Activated effector memory CD4-positive, alpha-beta T cell treated with Interleukin-2 at 50 U/mL for 16 hours (primary cell): ENCODE data around the gene TENT4A.

Source experiments
- DNase-seq: peaks from one replicate; pipeline ENCODE4 v3.0.0-alpha.2; 2020

TENT4A gene

DNA sequence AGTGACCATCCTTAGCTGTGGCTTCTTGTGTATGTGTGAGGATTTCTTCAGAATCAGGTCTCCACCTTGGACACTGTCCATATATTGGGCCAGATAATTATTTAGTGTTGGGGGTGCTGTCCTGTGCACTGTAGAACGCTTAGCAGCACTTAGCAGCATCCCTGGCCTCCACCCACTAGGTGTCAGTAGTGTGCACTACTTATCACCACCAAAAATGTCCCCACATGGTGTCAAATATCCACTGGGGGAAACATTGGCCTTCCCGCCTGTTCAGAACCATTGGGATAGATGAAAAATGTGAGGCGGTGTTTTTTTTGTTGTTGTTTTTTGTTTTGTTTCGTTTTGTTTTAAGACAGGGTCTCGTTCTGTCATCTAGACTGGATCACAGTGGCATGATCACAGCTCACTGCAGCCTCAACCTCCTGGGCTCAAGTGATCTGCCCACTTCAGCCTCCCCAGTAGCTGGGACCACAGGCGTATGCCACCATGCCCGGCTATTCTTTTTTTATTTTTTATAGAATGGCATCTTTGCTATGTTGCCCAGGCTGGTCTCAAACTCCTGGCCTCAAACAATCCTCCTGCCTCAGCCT is 67.7 kb downstream of the TENT4A start:
- DNase-seq, result no peak

DNA sequence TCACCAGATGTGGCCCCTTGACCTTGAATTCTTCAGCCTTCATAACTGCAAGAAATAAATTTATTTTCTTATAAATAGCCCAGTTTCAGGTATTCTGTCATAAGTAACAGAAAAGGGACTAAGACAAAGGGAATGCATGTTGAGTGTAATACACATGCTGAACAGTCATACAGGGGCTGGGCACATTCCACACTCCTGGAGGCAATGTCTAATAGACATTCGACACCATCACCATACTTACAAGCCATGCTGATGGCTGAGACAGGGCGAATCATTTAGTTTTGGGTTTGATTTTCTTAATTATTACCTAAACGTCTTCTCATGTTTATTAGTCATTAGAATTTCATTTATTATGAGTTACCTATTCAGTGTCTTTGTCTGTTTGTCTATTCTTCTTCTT is 68.5 kb downstream of the TENT4A start:
- no peak for DNase-seq

DNA sequence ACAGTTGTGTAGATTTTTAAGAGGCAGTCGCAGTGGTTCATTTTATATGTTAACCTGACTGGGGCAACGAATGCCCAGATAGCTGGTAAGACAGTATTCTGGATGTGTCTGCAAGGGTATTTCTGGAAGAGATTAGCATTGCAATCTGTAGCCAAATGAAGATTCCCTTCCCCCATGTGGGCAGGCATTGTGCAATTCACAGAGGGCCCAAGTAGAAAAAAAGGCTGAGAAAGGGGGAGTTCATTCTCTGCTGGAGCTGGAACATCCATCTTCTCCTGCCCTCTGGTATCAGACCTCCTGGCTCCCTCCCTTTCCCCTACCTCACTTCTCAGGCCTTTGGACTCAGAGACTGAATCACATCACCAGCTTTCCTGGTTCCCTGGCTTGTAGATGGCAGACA is 70.6 kb downstream of the TENT4A start:
- DNase-seq, result no peak

DNA sequence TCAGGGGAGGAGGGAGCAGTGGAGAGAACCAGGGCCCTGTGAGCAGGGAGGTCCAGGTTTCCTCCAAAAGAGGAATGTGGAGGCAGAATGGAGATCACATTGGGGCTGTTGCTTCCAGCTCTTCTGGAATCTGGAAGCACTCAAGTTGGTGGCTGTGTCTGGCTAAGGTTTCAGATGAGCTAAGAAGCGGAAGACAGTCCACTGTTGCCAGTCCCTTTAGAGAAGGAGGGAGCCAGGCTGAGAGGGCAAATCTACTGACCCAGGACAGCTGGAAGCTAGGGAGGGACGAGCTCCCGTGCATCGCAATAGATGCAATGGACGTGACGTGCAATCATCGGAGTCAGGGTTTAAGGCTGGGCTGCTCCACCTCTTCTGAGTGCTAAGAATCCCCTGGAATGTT is 71.2 kb downstream of the TENT4A start:
- no peak for DNase-seq

DNA sequence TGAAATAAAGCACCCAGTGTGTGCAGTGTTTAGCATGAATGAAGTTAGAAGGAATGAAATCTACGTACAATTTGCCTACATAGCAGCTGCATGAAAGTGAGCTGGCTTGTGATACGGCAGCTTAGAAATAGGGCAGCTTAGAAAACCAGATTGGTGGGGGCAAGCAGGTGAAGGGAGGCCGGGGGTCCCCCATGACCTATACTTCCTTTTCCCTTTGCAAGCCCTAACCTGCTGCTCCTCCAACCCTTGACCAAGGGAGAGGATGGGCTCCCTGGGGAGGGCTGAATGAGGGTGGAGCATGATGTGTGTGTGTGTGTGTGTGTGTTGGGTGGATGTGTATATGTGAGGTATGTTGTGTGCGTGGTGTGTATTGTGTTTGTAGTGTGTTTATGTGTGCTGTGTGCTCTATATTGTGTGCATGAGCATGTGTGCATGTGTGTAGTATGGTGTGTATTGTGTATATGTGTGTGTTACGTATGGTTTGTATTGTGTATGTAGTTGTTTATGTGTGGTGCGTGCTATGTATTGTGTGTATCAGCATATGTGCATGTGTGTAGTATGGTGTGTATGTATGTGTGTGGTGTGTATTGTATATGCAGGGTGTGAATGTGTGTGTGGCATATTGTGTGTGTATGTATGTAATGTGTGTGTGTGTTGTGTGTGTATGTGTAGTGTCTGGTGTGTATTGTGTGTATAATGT is 72.1 kb downstream of the TENT4A start:
- DNase-seq, result no peak

DNA sequence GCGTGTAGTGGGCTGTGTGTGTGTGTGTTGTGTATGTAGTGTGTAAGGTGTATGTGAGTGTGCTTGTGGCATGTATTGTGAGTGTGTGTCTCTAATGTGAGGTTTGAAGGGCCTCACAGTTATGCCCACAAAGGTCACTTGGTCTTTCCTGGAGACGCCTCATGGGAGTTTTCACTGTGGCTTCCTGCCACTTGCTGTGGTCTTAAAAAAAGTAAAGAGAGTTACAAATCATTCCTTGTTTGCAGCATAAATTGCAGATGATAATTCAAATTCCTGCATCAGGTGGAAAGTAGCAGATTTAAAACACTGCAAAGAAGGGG is 72.6 kb downstream of the TENT4A start:
- no peak for DNase-seq

DNA sequence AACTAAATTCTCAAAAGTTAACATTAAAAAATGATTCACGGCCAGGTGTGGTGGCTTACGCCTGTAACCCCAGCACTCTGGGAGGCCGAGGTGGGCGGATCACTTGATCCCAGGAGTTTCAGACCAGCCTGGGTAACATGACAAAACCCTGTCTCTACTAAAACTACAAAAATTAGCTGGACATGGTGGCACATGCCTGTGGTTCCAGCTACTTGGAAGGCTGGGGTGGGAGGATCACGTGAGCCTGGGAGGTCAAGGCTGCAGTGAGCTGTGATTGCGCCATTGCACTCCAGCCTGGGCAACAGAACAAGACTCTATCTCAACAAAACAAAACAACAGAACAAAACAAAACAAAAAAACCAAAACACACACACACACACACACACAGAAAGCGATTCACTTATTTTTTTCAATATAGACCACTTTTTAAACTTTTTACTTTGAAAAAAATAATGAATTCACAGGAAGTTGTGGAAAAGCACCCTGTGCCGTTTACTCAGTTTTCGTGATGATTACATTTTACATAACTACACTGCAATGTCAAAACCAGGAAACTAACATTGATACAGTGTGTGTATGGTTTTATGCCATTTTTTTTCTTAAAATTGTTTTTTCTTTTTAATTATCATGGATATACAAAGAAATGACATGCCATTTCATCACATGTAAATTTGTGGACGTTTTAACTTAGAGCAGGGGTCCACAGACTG is 73.7 kb downstream of the TENT4A start:
- no peak for DNase-seq

DNA sequence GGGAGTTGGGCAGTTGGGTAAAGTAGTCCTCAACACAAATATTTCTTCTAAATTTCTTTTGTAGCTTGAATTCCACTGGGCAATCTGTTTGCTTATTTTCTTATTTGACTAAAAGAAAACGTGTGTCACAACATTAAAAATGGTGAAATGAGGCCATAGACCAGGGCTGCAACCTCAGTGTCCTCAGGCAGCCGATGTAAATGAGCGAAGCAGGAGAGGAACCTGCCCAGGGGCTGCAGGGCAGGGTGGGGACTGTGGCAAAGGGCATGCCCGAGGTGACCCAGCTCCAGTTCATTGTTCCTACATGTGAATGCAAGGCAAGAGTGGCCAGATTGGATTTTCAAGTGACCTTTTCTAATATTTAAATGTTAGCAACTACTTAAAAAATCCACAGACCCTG is 74.7 kb downstream of the TENT4A start:
- DNase-seq, result no peak

DNA sequence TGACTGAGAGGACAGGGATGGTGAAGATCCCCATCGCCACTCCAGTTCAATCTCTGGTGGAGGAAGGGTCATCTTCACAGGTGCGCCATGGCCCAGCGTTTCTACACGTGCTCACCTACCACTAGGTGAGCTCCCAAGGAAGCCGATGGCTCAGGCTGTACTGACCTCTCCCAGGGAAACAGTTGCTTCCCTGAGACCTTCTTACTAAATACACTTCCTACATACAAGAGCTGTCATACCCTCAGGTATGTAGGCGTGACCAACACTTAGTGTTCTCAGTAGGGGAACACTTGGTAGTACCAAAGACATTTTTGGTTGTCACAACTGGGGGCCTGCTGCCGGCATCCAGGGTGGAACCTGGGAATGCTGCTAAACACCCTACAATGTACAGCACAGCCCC is 75.2 kb downstream of the TENT4A start:
- no peak for DNase-seq

DNA sequence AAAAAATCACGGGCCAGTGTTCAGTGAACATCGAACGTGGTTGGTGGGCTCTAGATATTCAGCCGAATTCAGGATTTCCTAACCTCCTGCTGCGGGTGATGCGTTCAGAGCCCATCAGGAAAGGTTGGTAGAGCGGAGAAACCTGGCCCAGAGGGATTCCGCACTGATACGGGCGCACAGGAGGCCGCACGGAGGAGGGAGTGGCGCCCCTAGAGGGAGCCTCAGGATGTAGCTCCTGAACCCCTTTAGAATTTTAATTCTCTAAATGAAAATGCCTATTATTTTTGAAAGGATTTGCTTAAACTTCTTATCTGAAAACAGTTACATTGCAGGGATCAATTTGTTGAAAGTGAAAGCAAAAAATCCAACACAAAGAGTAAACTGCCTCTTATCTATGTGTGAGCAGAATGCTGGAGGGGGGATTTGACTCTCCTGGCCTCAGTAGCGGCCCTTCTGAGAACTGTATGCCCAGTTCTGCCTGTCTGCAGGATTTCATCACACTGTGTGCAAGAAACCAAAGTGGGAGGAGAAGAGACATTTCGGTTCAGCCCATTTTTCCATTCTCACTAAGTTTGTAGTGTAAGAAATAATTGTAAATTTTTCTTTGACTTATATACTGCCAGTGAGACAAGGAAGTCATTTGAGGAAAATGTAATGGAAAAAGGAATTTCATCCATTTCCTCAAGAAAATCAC is 75.9 kb downstream of the TENT4A start:
- no peak for DNase-seq

DNA sequence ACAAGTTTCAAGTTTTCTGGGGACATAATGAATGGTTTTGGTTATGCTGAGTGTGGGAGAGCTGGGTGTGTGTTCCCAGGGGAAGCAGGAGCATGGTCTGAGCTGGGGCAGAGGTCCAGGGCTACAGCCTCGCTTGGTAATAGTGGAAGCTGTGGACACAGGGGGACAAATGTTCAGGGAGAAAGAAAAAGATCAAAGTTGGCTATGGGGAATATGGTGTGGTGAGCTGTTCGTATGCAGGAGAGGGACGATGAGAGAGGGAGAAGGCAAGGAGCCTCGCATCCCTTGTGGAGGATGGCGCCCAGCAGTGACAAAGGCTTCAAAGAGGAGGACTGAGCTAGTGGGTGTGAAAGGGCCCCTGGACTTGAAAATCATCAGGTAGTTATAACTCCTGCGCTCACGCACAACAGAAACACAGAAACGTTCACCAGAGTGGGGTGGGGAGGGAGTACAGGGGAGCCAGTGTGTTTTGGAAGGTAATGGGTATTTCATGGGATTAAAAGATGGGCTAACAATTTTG is 77.2 kb downstream of the TENT4A start:
- DNase-seq, result no peak

DNA sequence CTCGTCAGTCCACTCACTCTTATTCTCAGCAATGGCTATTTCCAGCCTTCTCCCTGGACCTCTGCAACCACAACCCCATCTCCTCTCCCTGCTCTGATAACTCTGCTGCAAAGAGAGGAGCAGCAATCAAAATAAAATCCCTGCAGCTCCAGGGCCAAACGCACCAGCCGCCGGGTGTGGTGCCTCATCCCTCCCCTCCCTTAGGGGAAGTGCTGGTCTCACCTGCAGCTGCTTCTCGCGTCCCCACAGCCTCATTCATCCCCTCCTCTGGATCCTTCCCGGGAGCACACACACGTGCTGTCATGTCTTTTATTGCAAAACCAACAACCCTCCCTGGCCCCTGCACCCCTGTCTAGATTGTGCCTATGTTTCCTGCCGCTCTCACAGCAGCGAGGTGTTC is 77.8 kb downstream of the TENT4A start:
- no peak for DNase-seq

DNA sequence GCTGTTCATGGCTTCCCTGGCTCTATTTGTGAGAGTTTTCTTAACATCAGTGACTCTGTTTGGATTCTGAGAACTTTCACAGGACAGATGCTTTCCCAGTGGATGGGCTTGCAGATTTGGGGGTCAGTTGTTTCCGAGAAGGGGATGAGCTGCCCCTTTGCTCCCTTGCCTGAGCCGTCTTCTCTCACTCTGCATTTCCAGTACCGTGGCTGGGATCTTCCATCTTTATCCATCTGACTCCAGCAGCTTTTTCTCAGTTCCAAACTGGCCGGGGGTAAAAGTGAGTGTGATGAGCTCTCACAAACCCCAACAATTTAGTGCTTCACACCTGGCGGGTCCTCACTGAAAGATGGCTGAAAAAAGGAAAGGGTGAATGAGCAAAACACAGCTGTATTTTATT is 79.1 kb downstream of the TENT4A start:
- DNase-seq, result no peak

DNA sequence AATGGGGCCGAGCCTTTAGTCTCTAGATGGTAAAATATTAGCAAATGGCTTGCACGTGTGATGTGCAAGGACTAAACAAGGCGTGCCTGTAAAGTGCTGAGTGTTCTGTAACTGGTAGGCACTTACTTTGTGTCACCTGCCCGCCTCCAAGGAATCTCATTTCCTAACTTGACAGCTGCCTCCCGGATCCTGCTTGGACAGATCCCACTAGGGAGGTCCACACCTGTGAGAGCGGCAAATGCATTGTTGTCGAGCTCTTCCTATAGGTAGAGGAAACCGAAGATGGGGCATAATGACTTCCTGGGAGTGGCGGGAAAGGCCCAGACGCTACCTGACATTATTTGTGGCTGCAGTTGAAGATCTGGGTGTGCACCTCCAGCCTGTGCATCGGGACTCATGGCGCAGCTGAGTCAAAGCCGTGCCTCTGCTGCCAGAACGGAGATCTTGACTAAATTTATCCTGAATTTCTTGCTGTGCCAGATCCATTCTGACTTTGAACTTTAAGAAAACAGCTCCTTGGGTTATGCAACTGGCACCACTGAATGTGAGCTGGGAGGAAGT is 79.8 kb downstream of the TENT4A start:
- DNase-seq, result no peak

DNA sequence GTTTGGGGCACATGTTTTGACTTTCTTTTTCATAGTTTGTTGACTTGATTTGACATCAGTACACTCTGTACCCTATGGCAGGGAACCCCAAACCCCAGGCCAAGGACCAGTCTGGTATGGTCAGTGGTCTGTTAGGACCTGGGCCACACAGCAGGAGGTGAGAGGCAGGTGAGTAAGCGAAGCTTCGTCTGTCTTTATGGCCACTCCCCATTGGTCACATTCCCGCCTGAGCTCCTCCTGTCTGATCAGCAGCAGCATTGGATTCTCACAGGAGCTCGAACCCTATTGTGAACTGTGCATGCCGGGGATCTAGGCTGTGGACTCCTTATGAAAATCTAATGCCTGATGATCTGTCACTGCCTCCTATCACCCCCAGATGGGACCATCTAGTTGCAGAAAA is 88.0 kb downstream of the TENT4A start:
- no peak for DNase-seq

DNA sequence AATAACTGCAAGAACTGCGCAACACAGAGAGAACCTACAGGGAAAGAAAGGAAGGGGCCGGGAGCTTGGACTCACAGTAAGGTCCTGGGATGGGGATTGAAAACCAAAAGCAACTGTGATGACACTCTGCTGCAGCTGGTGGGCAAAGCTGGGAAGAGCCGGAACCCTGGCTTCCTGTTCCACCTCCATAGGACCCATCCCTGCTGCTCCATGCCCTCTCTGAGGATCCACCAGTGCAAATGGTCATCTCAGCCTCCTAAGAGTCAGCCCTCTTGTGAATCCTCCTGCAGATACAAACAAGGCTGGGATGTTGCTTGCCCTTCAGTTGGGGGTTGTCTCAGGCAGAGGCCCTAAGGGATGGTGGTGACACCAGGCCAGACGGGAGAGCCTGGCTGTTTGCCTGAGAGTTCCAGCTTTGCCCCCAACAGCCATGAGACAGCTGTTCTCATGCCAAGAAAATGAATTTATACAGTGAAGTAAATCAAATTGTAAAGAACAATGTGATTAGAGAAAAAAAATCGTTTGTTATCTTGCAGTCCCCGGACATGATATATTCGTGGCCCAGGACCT is 90.8 kb downstream of the TENT4A start:
- DNase-seq, result no peak

DNA sequence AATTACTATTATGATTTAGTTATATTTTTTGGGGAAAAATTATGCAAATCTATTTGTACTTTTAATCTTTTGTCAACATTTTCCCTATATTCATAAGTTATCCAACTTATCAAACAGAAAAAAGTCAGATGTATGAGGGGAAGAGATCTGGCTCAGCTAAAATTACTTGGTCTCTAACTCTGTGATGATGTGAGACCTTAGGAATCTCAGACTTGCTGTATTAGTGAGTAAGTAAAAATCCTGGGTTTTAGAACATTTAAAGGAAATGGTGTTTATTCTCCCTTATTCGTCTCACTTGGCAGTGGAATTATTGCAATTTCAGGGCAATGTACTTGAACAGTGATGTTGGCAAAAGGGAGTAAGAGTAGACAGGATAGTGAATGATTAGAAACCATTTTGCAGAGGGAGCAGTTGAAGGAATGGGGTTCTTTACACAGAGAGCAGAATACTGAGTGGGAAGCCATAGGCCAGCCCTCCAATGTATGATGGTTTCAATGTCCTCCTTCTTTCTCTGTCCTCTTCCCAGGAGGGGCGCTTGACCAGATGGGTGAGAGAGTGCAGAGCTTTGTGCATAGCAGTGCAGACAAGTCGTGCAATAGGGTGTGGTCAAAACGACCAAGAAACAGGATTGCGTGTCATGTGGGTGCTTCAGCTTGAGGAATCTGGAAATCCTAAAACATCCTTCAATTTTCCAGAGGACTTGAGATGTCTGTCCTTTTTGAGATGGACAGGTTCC is 91.7 kb downstream of the TENT4A start:
- no peak for DNase-seq

DNA sequence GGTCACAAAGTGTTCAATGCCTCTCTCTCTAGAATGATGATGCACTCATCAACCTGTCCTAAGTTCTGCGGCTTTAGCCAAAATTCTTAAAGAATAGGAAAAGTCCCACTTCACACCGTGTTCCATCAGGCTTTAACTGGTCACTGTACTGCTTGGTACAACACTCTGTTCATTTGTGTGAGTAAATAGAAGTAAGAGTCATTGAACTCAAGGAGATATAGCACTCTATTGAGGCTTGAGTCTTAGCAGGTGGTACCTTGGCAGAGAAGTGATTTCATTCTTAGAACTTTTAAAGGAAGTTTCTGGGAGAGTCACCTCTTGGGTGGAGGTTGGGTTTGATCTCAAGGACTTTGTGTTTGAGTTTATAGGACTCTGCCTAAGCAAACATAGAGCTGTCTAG is 92.6 kb downstream of the TENT4A start:
- DNase-seq, result no peak
